ENCODE measurements around the gene POC1A.

DNA sequence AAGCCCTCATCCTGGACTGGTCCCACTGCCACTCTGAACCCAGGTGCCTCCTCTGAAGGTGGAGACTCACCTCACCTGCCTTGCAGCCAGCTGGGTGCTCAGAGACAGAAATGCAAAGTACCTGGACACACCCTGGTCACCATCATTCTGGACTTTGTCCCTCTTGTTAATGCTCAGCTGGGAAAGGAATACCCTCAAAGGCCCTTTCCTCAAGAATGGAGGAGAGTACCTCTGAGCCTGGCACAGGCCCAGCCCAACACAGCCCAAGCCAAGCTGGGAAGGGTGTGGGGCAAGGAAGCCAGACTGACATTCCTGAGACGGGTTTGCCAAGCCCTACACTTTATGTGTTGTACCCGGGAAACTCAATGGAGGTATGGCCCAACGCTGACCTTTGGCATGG lies 42.8 kb upstream of the POC1A start:
- TF ChIP-seq CTCF (IDR thresholded peaks at IDR 0.05) = no peak
- TF ChIP-seq POLR2AphosphoS5 (IDR thresholded peaks at IDR 0.05; ENCODE audit: low read depth, low read length) = no peak
- TF ChIP-seq REST (IDR thresholded peaks at IDR 0.05; ENCODE audit: insufficient read depth in 1 of 2, low read depth in 2 of 2, low read length in 1 of 2) = no peak
- TF ChIP-seq TCF7L2 (IDR thresholded peaks at IDR 0.05; ENCODE audit: low read depth, low read length) = no peak

Data from Panc1 (cell line).